Naive thymus-derived CD8-positive, alpha-beta T cell (primary cell): Measurements from ENCODE around the gene CBX2. TPM values are rescaled to one million over a fixed set of nuclear protein-coding genes. Genes with fewer than 3 reads are reported as not detected.

Experiments
- ATAC-seq, 2 donors: fragments of 150-1000 bp; cut with Tn5 transposase in 1 of 2; sonication (Bioruptor Pico), chemical (Tn5 transposase) in 1 of 2; 1 replicate in 1 of 2; 2 replicates in 1 of 2; pipeline ENCODE4 v1.10.0; 2021; ENCODE audit warnings: mild to moderate bottlenecking in 2 of 2, moderate library complexity in 2 of 2
- POLR2A ChIA-PET: fragments of 350-600 bp; sonication (Branson Sonifier 250); formaldehyde crosslinking; loops from one replicate; lab custom pipeline; 2021; ENCODE audit warnings: antibody characterized with exemption; lab: Charles Lee
- DNase-seq, 10 donors: peaks; one replicate each; pipeline versions ENCODE4 v3.0.0 to v3.0.0-alpha.2; 2020 to 2022
- H3K27ac Mint-ChIP-seq, 10 donors: one replicate each; pipeline ENCODE4 v1.8.0; 2020 to 2022; ENCODE audit warnings: mild to moderate bottlenecking in 10 of 10, mixed read lengths in 10 of 10, moderate library complexity in 4 of 10, inconsistent platforms in 1 of 10
- H3K27me3 Mint-ChIP-seq, 5 donors: one replicate each; pipeline ENCODE4 v1.8.0; 2021 to 2022; ENCODE audit warnings: mixed read lengths in 5 of 5
- H3K36me3 Mint-ChIP-seq, 3 donors: one replicate each; pipeline ENCODE4 v1.8.0; 2020 to 2022; ENCODE audit warnings: mixed read lengths in 3 of 3, mild to moderate bottlenecking in 2 of 3, inconsistent platforms in 1 of 3
- H3K4me1 Mint-ChIP-seq, 4 donors: one replicate each; pipeline ENCODE4 v1.8.0; 2021 to 2022; ENCODE audit warnings: mixed read lengths in 4 of 4
- H3K4me3 Mint-ChIP-seq, 10 donors: one replicate each; pipeline ENCODE4 v1.8.0; 2020 to 2022; ENCODE audit warnings: mild to moderate bottlenecking in 10 of 10, mixed read lengths in 10 of 10, moderate library complexity in 6 of 10, inconsistent platforms in 1 of 10
- H3K9me3 Mint-ChIP-seq, 9 donors: one replicate each; pipeline ENCODE4 v1.8.0; 2020 to 2022; ENCODE audit warnings: mixed read lengths in 9 of 9, mild to moderate bottlenecking in 3 of 9, inconsistent platforms in 1 of 9, moderate library complexity in 1 of 9
- polyA plus RNA-seq, 3 donors: library from polyadenylated mRNA; unstranded; fragments of 300-500 nt; fragmentation: Illumina TruSeq; gene quantifications; one replicate each; pipeline ENCODE4 v1.2.3, GENCODE V29; 2021
- total RNA-seq, 8 experiments: library from RNA in 2 of 8; stranded (reverse) in 2 of 8; gene quantifications; one replicate each; pipeline ENCODE4 v1.2.3 and lab custom pipeline; 2021 to 2026

The CBX2 gene
- total and polyA plus RNA-seq, 5 experiments from 2014 or later: 0.16 to 1.6 (median 0.60) TPM

GRCh38 chr17:79792984-79793923 lies 15.3 kb downstream of the CBX2 start:
- Mint-ChIP-seq H3K36me3 (peaks cover 0 to 7% (median 0%) of the 10 kb centered on the region in 3 donors), H3K4me3 (peak overlapping the region in 2 of 10 donors; percentile 20 to 52), H3K4me1 (peaks cover 3 to 35% (median 27%) of the 10 kb centered on the region in 4 donors), H3K27ac (peak overlapping the region in 1 of 10 donors; percentile 76), H3K9me3 (peaks cover 0 to 2% (median 0%) of the 10 kb centered on the region in 9 donors), H3K27me3 (peaks cover 10 to 38% (median 17%) of the 10 kb centered on the region in 5 donors)
- DNase-seq: no peak
- POLR2A ChIA-PET: interaction anchor here (0.6 to 2.1 kb wide), 5 partner anchors 9 to 160 kb away, joined by 3 to 7 read pairs (median 4); no protein-coding TSS in a partner anchor
- no peak for ATAC-seq

- DNase-seq: no peak
- H3K9me3 Mint-ChIP-seq: peaks cover 0 to 2% (median 0%) of the 10 kb centered on the region in 9 donors
- H3K4me1 Mint-ChIP-seq: peaks cover 5 to 39% (median 33%) of the 10 kb centered on the region in 4 donors
- POLR2A ChIA-PET: interaction anchor here (0.6 to 2.1 kb wide), 7 partner anchors 9 to 203 kb away, joined by 3 to 7 read pairs (median 4); no protein-coding TSS in a partner anchor
- no peak for ATAC-seq
- H3K27ac Mint-ChIP-seq: peak overlapping the region in 1 of 10 donors; percentile 76
- peak overlapping the region in 2 of 10 donors; percentile 52 to 54 for H3K4me3 Mint-ChIP-seq
- peaks cover 0 to 9% (median 0%) of the 10 kb centered on the region in 3 donors for H3K36me3 Mint-ChIP-seq
- peaks cover 6 to 38% (median 17%) of the 10 kb centered on the region in 5 donors for H3K27me3 Mint-ChIP-seq
Measured at GRCh38 chr17:79793924-79794304, 16.0 kb downstream of the CBX2 start.

GRCh38 chr17:79794659-79795511 lies 16.9 kb downstream of the CBX2 start:
- POLR2A ChIA-PET: interaction anchor here (0.8 to 3.9 kb wide), 7 partner anchors 9 to 202 kb away, joined by 3 to 14 read pairs (median 4); no protein-coding TSS in a partner anchor
- Mint-ChIP-seq H3K9me3 (peaks cover 0 to 2% (median 0%) of the 10 kb centered on the region in 9 donors), H3K4me3 (peak overlapping the region in 2 of 10 donors; percentile 4 to 51), H3K27me3 (peaks cover 11 to 39% (median 20%) of the 10 kb centered on the region in 5 donors), H3K27ac (no peak overlapping the region), H3K4me1 (peaks cover 10 to 42% (median 40%) of the 10 kb centered on the region in 4 donors), H3K36me3 (peaks cover 0 to 9% (median 0%) of the 10 kb centered on the region in 3 donors)
- ATAC-seq (no peak), DNase-seq (no peak)

GRCh38 chr17:79795795-79796443 lies 18.0 kb downstream of the CBX2 start:
- Mint-ChIP-seq H3K27ac (peak overlapping the region; percentile 37 to 89 (median 82)), H3K27me3 (peaks cover 15 to 40% (median 27%) of the 10 kb centered on the region in 5 donors), H3K4me1 (peaks cover 13 to 49% (median 42%) of the 10 kb centered on the region in 4 donors), H3K9me3 (peaks cover 0 to 6% (median 0%) of the 10 kb centered on the region in 9 donors), H3K4me3 (peak overlapping the region; percentile 82 to 94 (median 88)), H3K36me3 (peaks cover 0 to 11% (median 0%) of the 10 kb centered on the region in 3 donors)
- no peak for DNase-seq
- ATAC-seq: no peak
- POLR2A ChIA-PET: interaction anchor here (1.1 to 7.0 kb wide), 6 partner anchors 8 to 201 kb away, joined by 4 to 152 read pairs (median 14); partner anchors contain the start of genes CBX2 and CBX4

GRCh38 chr17:79796444-79796762 lies 18.5 kb downstream of the CBX2 start:
- peaks cover 13 to 46% (median 40%) of the 10 kb centered on the region in 4 donors for H3K4me1 Mint-ChIP-seq
- H3K4me3 Mint-ChIP-seq: peak overlapping the region; percentile 82 to 94 (median 88)
- peaks cover 15 to 37% (median 27%) of the 10 kb centered on the region in 5 donors for H3K27me3 Mint-ChIP-seq
- H3K27ac Mint-ChIP-seq: peak overlapping the region; percentile 37 to 89 (median 84)
- ATAC-seq: no peak
- POLR2A ChIA-PET: interaction anchor here (0.8 to 7.0 kb wide), 10 partner anchors 14 to 659 kb away, joined by 3 to 152 read pairs (median 8); partner anchors contain the start of genes CBX2 and CBX4
- H3K9me3 Mint-ChIP-seq: peaks cover 0 to 6% (median 0%) of the 10 kb centered on the region in 9 donors
- peaks cover 0 to 11% (median 0%) of the 10 kb centered on the region in 3 donors for H3K36me3 Mint-ChIP-seq
- no peak for DNase-seq

GRCh38 chr17:79796763-79797491 lies 19.0 kb downstream of the CBX2 start, which contains the start of gene CBX8:
CBX8 (minus strand) TSS chr17:79797077; CDS start chr17:79796998, 79 bp downstream.
- Mint-ChIP-seq H3K27ac (peak within 1 kb of the TSS; percentile 53 to 97 (median 90)), H3K36me3 (peaks cover 0 to 13% (median 0%) of the 10 kb centered on the region in 3 donors), H3K4me3 (peak within 1 kb of the TSS; percentile 82 to 94 (median 88)), H3K27me3 (peaks cover 21 to 40% (median 30%) of the 10 kb centered on the region in 5 donors), H3K4me1 (peaks cover 13 to 47% (median 43%) of the 10 kb centered on the region in 4 donors), H3K9me3 (peaks cover 0 to 6% (median 0%) of the 10 kb centered on the region in 9 donors)
- POLR2A ChIA-PET: interaction anchor here (0.6 to 7.0 kb wide), 12 partner anchors 13 to 909 kb away, joined by 3 to 152 read pairs (median 6); partner anchors contain the start of genes CBX2 and CBX4
- peak; percentile 82 to 85 for ATAC-seq
- DNase-seq: peak; percentile 96 to 100 (median 98)

GRCh38 chr17:79797492-79798298 lies 19.7 kb downstream of the CBX2 start:
- DNase-seq (no peak), ATAC-seq (peak; percentile 29 to 32)
- peaks cover 23 to 40% (median 27%) of the 10 kb centered on the region in 5 donors for H3K27me3 Mint-ChIP-seq
- POLR2A ChIA-PET: interaction anchor here (0.6 to 7.0 kb wide), 14 partner anchors 13 to 909 kb away, joined by 3 to 152 read pairs (median 4); partner anchors contain the start of genes CBX2 and CBX4
- H3K36me3 Mint-ChIP-seq: peaks cover 0 to 14% (median 0%) of the 10 kb centered on the region in 3 donors
- H3K4me1 Mint-ChIP-seq: peaks cover 13 to 48% (median 40%) of the 10 kb centered on the region in 4 donors
- H3K9me3 Mint-ChIP-seq: peaks cover 0 to 6% (median 0%) of the 10 kb centered on the region in 9 donors
- peak overlapping the region in 5 of 10 donors; percentile 82 to 94 (median 89) for H3K4me3 Mint-ChIP-seq
- peak overlapping the region in 2 of 10 donors; percentile 53 to 63 for H3K27ac Mint-ChIP-seq

GRCh38 chr17:79798299-79799173 lies 20.6 kb downstream of the CBX2 start:
- ATAC-seq: no peak
- Mint-ChIP-seq H3K36me3 (peaks cover 0 to 14% (median 0%) of the 10 kb centered on the region in 3 donors), H3K9me3 (peaks cover 0 to 6% (median 0%) of the 10 kb centered on the region in 9 donors), H3K27me3 (peaks cover 23 to 46% (median 27%) of the 10 kb centered on the region in 5 donors), H3K4me3 (peak overlapping the region; percentile 36 to 80 (median 62)), H3K4me1 (peaks cover 13 to 48% (median 41%) of the 10 kb centered on the region in 4 donors), H3K27ac (peak overlapping the region in 8 of 10 donors; percentile 20 to 93 (median 58))
- peak in 1 of 10 donors; percentile 50 for DNase-seq
- POLR2A ChIA-PET: interaction anchor here (0.8 to 7.0 kb wide), 7 partner anchors 12 to 656 kb away, joined by 3 to 152 read pairs (median 5); partner anchors contain the start of genes CBX2 and CBX4

- ATAC-seq: no peak
- Mint-ChIP-seq H3K4me1 (peaks cover 12 to 46% (median 42%) of the 10 kb centered on the region in 4 donors), H3K9me3 (peaks cover 0 to 6% (median 0%) of the 10 kb centered on the region in 9 donors), H3K4me3 (peak overlapping the region; percentile 16 to 72 (median 60)), H3K27ac (peak overlapping the region in 4 of 10 donors; percentile 44 to 68 (median 58)), H3K27me3 (peaks cover 23 to 51% (median 26%) of the 10 kb centered on the region in 5 donors), H3K36me3 (peaks cover 0 to 14% (median 0%) of the 10 kb centered on the region in 3 donors)
- POLR2A ChIA-PET: interaction anchor here (0.7 to 7.0 kb wide), 3 partner anchors 11 to 195 kb away, joined by 3 to 152 read pairs (median 83); partner anchors contain the start of gene CBX4
- DNase-seq: no peak
Measured at GRCh38 chr17:79799174-79799537, 21.2 kb downstream of the CBX2 start.
